HepG2 (cell line): ENCODE data around the gene EPX. TPM values are rescaled to one million over a fixed set of nuclear protein-coding genes. Genes with fewer than 3 reads are reported as not detected.

Experiments
- ATF2 ChIP-seq: sonication (generic); formaldehyde crosslinking; IDR thresholded peaks from 2 replicates; pipeline ENCODE4 v1.4.0; 2020; ENCODE audit warnings: missing genetic modification reagents
- FOSL1 ChIP-seq: sonication (generic); formaldehyde crosslinking; IDR thresholded peaks from 2 replicates; pipeline ENCODE4 v1.9.0; 2021; ENCODE audit warnings: missing genetic modification reagents, borderline replicate concordance
- GTF2F1 ChIP-seq: fragments of 150-350 bp; IDR thresholded peaks from 2 replicates; pipeline ENCODE4 v1.6.1; 2014; ENCODE audit warnings: low read length
- HIC2 ChIP-seq: sonication (generic); formaldehyde crosslinking; IDR thresholded peaks from 2 replicates; pipeline ENCODE4 v1.9.0; 2022; ENCODE audit warnings: low read depth, missing genetic modification reagents
- KLF11 ChIP-seq: IDR thresholded peaks from 2 replicates; pipeline ENCODE4 v1.6.1; 2016; ENCODE audit warnings: missing compliant biosample characterization
- KMT2A ChIP-seq: sonication (generic); formaldehyde crosslinking; IDR thresholded peaks from 2 replicates; pipeline ENCODE4 v1.4.0; 2020; ENCODE audit warnings: missing genetic modification reagents
- PRDM15 ChIP-seq: sonication (generic); formaldehyde crosslinking; IDR thresholded peaks from 2 replicates; pipeline ENCODE4 v1.4.0; 2020; ENCODE audit warnings: missing genetic modification reagents
- SP4 ChIP-seq: sonication (generic); formaldehyde crosslinking; IDR thresholded peaks from 2 replicates; pipeline ENCODE4 v1.8.1; 2023; ENCODE audit warnings: mild to moderate bottlenecking, missing genetic modification reagents
- TEAD2 ChIP-seq: sonication (generic); formaldehyde crosslinking; IDR thresholded peaks from 2 replicates; pipeline ENCODE4 v1.9.0; 2021; ENCODE audit warnings: missing genetic modification reagents
- WIZ ChIP-seq: sonication (generic); formaldehyde crosslinking; IDR thresholded peaks from 2 replicates; pipeline ENCODE4 v1.5.1; 2020; ENCODE audit warnings: mild to moderate bottlenecking, missing genetic modification reagents
- ZNF552 ChIP-seq: sonication (generic); formaldehyde crosslinking; IDR thresholded peaks from 2 replicates; pipeline ENCODE4 v1.9.0; 2022; ENCODE audit warnings: missing genetic modification reagents, mild to moderate bottlenecking, borderline replicate concordance
- polyA plus RNA-seq, 8 experiments: library from polyadenylated mRNA; depleted of rRNA in 3 of 8; stranded (reverse) in 7 of 8; unstranded in 1 of 8; fragments of >200 nt; fragmentation: Illumina TruSeq in 4 of 8; extraction: Trizol in 4 of 8; gene quantifications; 2 replicates each; pipeline versions ENCODE4 v1.2.1 to v1.2.3, GENCODE V29; 2011 to 2016; ENCODE audit warnings: low read depth in 4 of 8, missing spikeins in 1 of 8, mixed read lengths in 1 of 8; ENCODE audit not compliant: insufficient read depth in 1 of 8
- total RNA-seq, 5 experiments: library from RNA; depleted of rRNA; stranded (reverse); fragments of >200 nt; fragmentation: Illumina TruSeq; extraction: Trizol; gene quantifications; 2 replicates each; pipeline ENCODE4 v1.2.3, GENCODE V29; 2016; ENCODE audit warnings: low read depth in 1 of 5
- TF ChIP-seq, protein P1 (sequence below), 2 experiments: fragments of 450-650 bp in 1 of 2; sonication (generic) in 1 of 2; formaldehyde crosslinking in 1 of 2; IDR thresholded peaks; 2 replicates each; pipeline versions ENCODE4 v1.6.1 to v1.8.0; 2016 to 2022; ENCODE audit warnings: antibody characterized with exemption in 1 of 2, mild to moderate bottlenecking in 1 of 2, missing genetic modification reagents in 1 of 2

The EPX gene
- total and polyA plus RNA-seq, 2 of the 13 experiments (the other 11 are each of a cell fraction or from before 2014, with no cell fraction given): not detected

DNA sequence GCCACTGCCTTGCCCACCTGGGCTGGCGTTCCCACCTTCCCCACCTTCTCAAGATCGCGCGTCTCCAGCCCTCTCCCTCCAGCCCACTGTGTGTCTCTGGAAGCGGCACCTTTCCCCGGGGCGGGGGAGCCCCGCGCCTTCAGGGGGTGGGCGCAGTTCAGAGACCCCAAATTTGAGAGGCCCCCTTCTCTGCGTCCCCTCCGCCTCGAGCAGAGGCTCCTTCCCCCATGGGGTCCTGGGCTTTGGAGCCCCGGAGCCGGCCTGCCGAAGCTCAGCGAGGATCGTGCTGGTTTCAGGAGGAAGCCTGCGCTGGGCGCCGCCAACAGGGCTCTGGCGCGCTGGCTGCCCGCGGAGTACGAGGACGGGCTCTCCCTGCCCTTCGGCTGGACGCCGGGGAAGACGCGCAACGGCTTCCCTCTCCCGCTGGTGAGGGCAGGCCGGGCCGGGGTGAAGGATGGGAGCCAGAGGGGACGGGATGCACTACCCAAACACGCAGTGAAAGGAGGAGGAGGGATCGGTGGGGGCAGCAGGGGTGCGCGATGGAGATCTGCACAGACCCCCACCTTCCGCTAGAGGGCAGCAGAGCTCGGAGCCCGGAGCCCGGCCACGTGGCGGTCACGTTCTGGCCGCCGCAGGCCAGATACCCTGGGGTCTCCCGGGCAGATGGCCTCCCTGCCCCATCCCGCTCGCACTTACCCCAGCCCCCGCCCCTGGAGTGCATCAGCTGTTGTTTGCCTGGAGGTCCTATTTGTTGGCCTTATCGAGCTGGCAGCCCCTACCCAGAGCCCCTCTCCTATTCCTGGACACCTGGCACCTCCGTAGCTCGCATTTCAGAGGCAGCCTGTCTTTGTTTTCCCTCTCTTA lies 57.0 kb downstream of the EPX start (continued):
- no peak for TF ChIP-seq SP4 (CRISPR knock-in tag)
- TF ChIP-seq GTF2F1: no peak
- no peak; the same call in 1 of the 2 replicates for TF ChIP-seq WIZ
- TF ChIP-seq PRDM15 (CRISPR knock-in tag): no peak
- TF ChIP-seq ATF2 (CRISPR knock-in tag): peak; percentile 49; the same call in 1 of the 2 replicates
- peak; percentile 31; the same call in 1 of the 2 replicates for TF ChIP-seq KMT2A (CRISPR knock-in tag)
- TF ChIP-seq TEAD2: peak; percentile 93
- TF ChIP-seq KLF11: peak; percentile 75; the same call in 1 of the 2 replicates
- TF ChIP-seq, protein P1, sequence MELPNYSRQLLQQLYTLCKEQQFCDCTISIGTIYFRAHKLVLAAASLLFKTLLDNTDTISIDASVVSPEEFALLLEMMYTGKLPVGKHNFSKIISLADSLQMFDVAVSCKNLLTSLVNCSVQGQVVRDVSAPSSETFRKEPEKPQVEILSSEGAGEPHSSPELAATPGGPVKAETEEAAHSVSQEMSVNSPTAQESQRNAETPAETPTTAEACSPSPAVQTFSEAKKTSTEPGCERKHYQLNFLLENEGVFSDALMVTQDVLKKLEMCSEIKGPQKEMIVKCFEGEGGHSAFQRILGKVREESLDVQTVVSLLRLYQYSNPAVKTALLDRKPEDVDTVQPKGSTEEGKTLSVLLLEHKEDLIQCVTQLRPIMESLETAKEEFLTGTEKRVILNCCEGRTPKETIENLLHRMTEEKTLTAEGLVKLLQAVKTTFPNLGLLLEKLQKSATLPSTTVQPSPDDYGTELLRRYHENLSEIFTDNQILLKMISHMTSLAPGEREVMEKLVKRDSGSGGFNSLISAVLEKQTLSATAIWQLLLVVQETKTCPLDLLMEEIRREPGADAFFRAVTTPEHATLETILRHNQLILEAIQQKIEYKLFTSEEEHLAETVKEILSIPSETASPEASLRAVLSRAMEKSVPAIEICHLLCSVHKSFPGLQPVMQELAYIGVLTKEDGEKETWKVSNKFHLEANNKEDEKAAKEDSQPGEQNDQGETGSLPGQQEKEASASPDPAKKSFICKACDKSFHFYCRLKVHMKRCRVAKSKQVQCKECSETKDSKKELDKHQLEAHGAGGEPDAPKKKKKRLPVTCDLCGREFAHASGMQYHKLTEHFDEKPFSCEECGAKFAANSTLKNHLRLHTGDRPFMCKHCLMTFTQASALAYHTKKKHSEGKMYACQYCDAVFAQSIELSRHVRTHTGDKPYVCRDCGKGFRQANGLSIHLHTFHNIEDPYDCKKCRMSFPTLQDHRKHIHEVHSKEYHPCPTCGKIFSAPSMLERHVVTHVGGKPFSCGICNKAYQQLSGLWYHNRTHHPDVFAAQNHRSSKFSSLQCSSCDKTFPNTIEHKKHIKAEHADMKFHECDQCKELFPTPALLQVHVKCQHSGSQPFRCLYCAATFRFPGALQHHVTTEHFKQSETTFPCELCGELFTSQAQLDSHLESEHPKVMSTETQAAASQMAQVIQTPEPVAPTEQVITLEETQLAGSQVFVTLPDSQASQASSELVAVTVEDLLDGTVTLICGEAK (IDR thresholded peaks at IDR 0.05): no peak
- TF ChIP-seq, protein P1 (CRISPR knock-in tag; IDR thresholded peaks at IDR 0.05): peak; percentile 75
- no peak for TF ChIP-seq FOSL1 (CRISPR knock-in tag)
- TF ChIP-seq ZNF552: peak; percentile 79; the same call in 1 of the 2 replicates
- no peak for TF ChIP-seq HIC2 (CRISPR knock-in tag)
